ENCODE results near the gene UPP2.

UPP2 gene

DNA sequence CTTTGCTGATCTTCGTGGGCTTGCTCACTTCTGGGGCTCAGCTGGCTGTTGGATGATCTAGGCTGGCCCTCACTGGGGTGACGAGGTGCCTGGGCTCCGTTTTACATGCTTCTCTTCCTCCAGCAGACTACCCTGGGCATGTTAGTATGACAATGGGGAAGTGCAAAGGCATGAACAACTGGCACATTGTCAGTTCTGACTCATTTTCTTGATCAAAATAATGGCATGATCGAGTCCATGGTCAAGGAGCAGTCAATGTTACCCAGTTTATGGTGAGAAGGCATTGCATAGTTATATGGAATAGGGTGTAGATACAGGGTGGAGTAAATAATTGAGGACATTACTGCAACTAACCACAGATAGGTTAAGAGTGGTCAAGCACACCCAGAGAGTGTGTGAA, 10.0 kb upstream of the UPP2 start:
- no peak for DNase-seq (ENCODE audit: low read depth)
- in situ Hi-C loops (cut with HindIII; ENCODE audit: low sequenced_read_pairs) = no loop called here
- H3K4me3 ChIP-seq (ENCODE audit: low read depth, low read length) = no peak overlapping the region
- TF ChIP-seq, protein P1, sequence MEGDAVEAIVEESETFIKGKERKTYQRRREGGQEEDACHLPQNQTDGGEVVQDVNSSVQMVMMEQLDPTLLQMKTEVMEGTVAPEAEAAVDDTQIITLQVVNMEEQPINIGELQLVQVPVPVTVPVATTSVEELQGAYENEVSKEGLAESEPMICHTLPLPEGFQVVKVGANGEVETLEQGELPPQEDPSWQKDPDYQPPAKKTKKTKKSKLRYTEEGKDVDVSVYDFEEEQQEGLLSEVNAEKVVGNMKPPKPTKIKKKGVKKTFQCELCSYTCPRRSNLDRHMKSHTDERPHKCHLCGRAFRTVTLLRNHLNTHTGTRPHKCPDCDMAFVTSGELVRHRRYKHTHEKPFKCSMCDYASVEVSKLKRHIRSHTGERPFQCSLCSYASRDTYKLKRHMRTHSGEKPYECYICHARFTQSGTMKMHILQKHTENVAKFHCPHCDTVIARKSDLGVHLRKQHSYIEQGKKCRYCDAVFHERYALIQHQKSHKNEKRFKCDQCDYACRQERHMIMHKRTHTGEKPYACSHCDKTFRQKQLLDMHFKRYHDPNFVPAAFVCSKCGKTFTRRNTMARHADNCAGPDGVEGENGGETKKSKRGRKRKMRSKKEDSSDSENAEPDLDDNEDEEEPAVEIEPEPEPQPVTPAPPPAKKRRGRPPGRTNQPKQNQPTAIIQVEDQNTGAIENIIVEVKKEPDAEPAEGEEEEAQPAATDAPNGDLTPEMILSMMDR (IDR thresholded peaks at IDR 0.05; ENCODE audit: low read depth, low read length, missing control alignments) = no peak

DNA sequence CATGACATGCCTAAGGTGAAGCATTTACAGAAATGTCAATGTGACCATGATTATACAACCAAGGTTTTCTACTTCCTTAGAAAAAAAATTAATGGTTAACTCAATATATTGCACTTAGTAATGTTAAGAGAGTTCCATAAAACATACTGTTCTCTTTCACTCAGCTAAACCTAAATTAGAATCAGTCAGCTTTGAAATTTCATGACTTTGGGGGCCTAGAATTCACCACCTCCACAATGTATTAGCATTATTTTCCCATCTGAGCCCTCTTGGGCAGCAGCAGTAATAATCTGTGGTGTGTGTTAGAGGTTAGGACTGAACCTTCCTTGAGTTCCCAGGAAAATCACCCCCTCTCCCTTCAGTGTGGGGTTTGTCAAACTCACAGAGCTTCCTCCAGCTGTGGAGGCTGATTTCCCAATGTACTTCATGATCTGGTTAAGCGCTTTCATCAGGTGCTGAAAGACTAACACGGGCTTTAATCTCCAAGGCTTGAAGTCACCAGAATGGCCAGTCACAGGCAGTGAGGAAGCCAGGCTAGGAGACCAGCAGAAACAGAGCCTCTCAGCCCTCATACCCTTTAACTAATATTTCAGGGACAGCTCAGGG, 7.1 kb upstream of the UPP2 start:
- H3K4me3 ChIP-seq (ENCODE audit: low read depth, low read length) = no peak overlapping the region
- in situ Hi-C loops (cut with HindIII; ENCODE audit: low sequenced_read_pairs) = no loop called here
- no peak for DNase-seq (ENCODE audit: low read depth)
- TF ChIP-seq, protein P1 (IDR thresholded peaks at IDR 0.05; ENCODE audit: low read depth, low read length, missing control alignments) = no peak

DNA sequence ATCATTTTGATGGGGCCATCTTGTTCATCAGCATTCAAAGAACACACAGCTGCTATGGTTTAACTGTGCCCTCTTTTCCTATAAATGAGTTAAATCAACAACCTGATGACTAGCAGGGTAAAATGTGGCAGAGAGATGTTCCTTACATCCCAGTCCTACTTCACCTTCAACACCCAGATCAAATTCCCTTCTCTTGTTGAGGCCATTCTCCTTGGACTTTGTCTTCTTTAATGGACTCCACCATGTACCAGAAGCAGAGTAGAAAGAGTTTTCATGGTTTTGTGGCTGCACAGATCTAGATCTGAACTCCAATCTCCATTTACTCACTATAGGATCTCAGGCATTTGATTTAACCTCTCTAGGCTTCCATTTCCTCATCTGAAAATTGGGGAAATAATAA, 6.4 kb upstream of the UPP2 start:
- in situ Hi-C loops (cut with HindIII; ENCODE audit: low sequenced_read_pairs) = no loop called here
- DNase-seq (ENCODE audit: low read depth) = no peak
- H3K4me3 ChIP-seq (ENCODE audit: low read depth, low read length) = no peak overlapping the region
- TF ChIP-seq, protein P1 (IDR thresholded peaks at IDR 0.05; ENCODE audit: low read depth, low read length, missing control alignments) = no peak

DNA sequence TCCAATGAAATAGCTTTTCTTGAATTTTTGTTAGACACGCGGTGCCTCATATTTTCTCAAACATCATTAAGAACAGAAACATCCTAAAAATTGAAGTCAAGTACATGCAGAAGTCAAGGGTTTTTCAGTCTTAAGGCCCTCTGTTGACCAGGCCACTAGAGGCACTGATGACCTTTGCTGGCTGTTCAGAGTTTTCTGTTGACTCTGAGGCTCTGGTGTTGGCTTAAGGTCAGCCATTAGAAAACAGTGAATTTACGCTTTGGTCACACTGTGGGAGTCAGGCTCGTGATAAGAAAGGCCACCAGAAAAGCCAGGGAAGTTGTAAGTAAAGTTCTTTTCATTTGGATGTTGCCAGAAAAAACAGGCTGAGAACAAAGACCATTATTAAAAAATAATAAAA, 5.8 kb upstream of the UPP2 start:
- in situ Hi-C loops (cut with HindIII; ENCODE audit: low sequenced_read_pairs) = no loop called here
- no peak for DNase-seq (ENCODE audit: low read depth)
- TF ChIP-seq, protein P1 (IDR thresholded peaks at IDR 0.05; ENCODE audit: low read depth, low read length, missing control alignments) = no peak

DNA sequence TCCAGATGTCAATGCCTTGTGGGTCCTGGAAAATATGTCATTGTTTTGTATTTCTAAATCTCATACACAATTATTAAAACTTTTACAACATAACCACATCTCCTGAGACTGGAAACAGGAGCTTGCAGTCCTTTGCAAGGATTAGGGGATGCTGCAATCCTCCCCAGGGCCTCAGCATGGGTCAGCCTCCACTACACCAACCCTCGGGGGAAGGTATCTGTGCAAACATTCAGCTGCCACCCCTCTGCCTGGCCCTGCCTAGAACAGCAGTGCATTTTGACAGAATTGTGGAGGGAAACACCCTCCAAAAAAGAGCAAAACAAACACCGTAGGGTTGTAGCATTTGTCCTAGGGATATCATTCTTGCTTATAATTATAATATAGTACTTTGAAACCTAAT, 4.2 kb upstream of the UPP2 start:
- H3K4me3 ChIP-seq (ENCODE audit: low read depth, low read length) = no peak overlapping the region
- TF ChIP-seq, protein P1 (IDR thresholded peaks at IDR 0.05; ENCODE audit: low read depth, low read length, missing control alignments) = no peak
- in situ Hi-C loops (cut with HindIII; ENCODE audit: low sequenced_read_pairs) = no loop called here
- no peak for DNase-seq (ENCODE audit: low read depth)

More for the DNA sequence above, 5.8 kb upstream of the UPP2 start:
- no peak overlapping the region for H3K4me3 ChIP-seq (ENCODE audit: low read depth, low read length)

DNA sequence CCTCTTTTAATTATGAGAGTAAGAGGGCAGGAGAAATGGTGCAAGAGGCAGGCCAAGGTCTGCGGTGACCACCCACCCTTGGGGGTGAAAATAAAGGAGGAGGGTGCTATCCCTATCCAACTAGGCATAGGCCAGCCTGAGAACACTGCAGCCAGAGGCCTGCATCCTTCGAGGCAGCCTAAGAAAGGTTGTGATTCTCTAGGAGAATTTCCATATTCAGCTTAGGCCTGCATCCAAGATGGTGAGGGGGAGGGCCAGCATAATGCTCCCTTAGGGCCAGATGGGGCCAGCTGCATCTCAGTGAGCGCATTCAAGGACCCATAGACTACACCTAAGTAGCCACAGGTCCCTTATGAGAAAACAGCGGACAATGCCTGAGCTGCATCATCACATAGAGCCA, 3.5 kb upstream of the UPP2 start:
- no peak overlapping the region for H3K4me3 ChIP-seq (ENCODE audit: low read depth, low read length)
- DNase-seq (ENCODE audit: low read depth) = no peak
- TF ChIP-seq, protein P1 (IDR thresholded peaks at IDR 0.05; ENCODE audit: low read depth, low read length, missing control alignments) = no peak
- in situ Hi-C loops (cut with HindIII; ENCODE audit: low sequenced_read_pairs) = no loop called here

All from astrocyte of the cerebellum (primary cell).